DOHH2 (cell line): ENCODE data around the gene CAPS.

Experiments
- H3F3A ChIP-seq: fragments of 200-600 bp; sonication (generic), shearing (Covaris generic); 2 replicates; pipeline ENCODE4 v1.6.0; 2016; ENCODE audit warnings: antibody characterized with exemption, mild to moderate bottlenecking; ENCODE audit not compliant: control insufficient read depth, insufficient read depth
- H3K27ac ChIP-seq: fragments of 200-600 bp; sonication (generic); 2 replicates; pipeline ENCODE4 v1.5.1; 2014; ENCODE audit warnings: low read depth, mild to moderate bottlenecking, low read length, moderate library complexity
- H3K27me3 ChIP-seq: fragments of 200-600 bp; sonication (generic); 2 replicates; pipeline ENCODE4 v1.6.1; 2014; ENCODE audit warnings: mild to moderate bottlenecking, low read length, mixed read lengths; ENCODE audit not compliant: control insufficient read depth
- H3K36me3 ChIP-seq: fragments of 200-600 bp; sonication (generic); 2 replicates; pipeline ENCODE4 v1.6.1; 2014; ENCODE audit warnings: mild to moderate bottlenecking, low read length, moderate library complexity, mixed read lengths; ENCODE audit not compliant: control insufficient read depth
- H3K4me1 ChIP-seq: fragments of 200-600 bp; sonication (generic); 2 replicates; pipeline ENCODE4 v1.6.1; 2014; ENCODE audit warnings: mild to moderate bottlenecking, low read length, mixed read lengths; ENCODE audit not compliant: control insufficient read depth
- H3K4me2 ChIP-seq: fragments of 200-600 bp; sonication (generic); 2 replicates; pipeline ENCODE4 v1.6.0; 2014; ENCODE audit warnings: mild to moderate bottlenecking, low read length, moderate library complexity
- H3K4me3 ChIP-seq: fragments of 200-600 bp; sonication (generic); 2 replicates; pipeline ENCODE4 v1.5.1; 2014; ENCODE audit warnings: mild to moderate bottlenecking, low read length, mixed read lengths
- H3K79me2 ChIP-seq: fragments of 200-600 bp; sonication (generic); 2 replicates; pipeline ENCODE4 v1.6.1; 2014; ENCODE audit warnings: mild to moderate bottlenecking, low read length, mixed read lengths; ENCODE audit not compliant: control insufficient read depth
- H3K9me2 ChIP-seq: fragments of 200-600 bp; sonication (generic); replicated peaks from 2 replicates; pipeline ENCODE4 v1.6.1; 2014; ENCODE audit warnings: mild to moderate bottlenecking, low read length, mixed read lengths; ENCODE audit not compliant: control insufficient read depth
- H3K9me3 ChIP-seq: fragments of 200-600 bp; sonication (generic); 2 replicates; pipeline ENCODE4 v1.6.1; 2014; ENCODE audit warnings: antibody characterized with exemption, low read length, mixed read lengths; ENCODE audit not compliant: control insufficient read depth, insufficient read depth
- H4K20me1 ChIP-seq: fragments of 200-600 bp; sonication (generic); 2 replicates; pipeline ENCODE4 v1.6.0; 2014; ENCODE audit warnings: low read depth, mild to moderate bottlenecking, antibody characterized with exemption, low read length, moderate library complexity; ENCODE audit not compliant: control insufficient read depth, insufficient read depth
- CTCF ChIP-seq: fragments of 200-600 bp; sonication (generic); IDR thresholded peaks from one replicate; pipeline ENCODE4 v1.5.1; 2014; ENCODE audit warnings: antibody characterized with exemption, mild to moderate bottlenecking, low read depth, low read length; ENCODE audit not compliant: poor library complexity, severe bottlenecking
- EZH2phosphoT487 ChIP-seq: fragments of 200-600 bp; sonication (generic); IDR thresholded peaks from 2 replicates; pipeline ENCODE4 v1.6.1; 2017; ENCODE audit warnings: borderline replicate concordance, mild to moderate bottlenecking, antibody characterized with exemption, low read length, moderate library complexity, mixed read lengths

Gene CAPS

GRCh38 chr19:5925830-5926427 is 11.9 kb downstream of the CAPS start:
- peaks cover 86% of the 10 kb centered on the region for H3K36me3 ChIP-seq
- H3K4me2 ChIP-seq = no peak overlapping the region
- H3K79me2 ChIP-seq = no peaks in the 10 kb centered on the region
- no peaks in the 10 kb centered on the region for H3K9me2 ChIP-seq
- no peak overlapping the region for H3K27ac ChIP-seq
- no peaks in the 10 kb centered on the region for H3K4me1 ChIP-seq
- H3K9me3 ChIP-seq = no peaks in the 10 kb centered on the region
- no peaks in the 10 kb centered on the region for H4K20me1 ChIP-seq
- no peaks in the 10 kb centered on the region for H3K27me3 ChIP-seq
- no peak overlapping the region for H3K4me3 ChIP-seq
- TF ChIP-seq CTCF (no peak), EZH2phosphoT487 (no peak)
- H3F3A ChIP-seq = no peaks in the 10 kb centered on the region

GRCh38 chr19:5926641-5927440 is 12.8 kb downstream of the CAPS start:
- no peak overlapping the region for H3K4me3 ChIP-seq
- no peak for TF ChIP-seq CTCF
- no peak for TF ChIP-seq EZH2phosphoT487
- H3K27me3 ChIP-seq = no peaks in the 10 kb centered on the region
- no peaks in the 10 kb centered on the region for H3F3A ChIP-seq
- no peak overlapping the region for H3K27ac ChIP-seq
- no peaks in the 10 kb centered on the region for H3K9me2 ChIP-seq
- no peaks in the 10 kb centered on the region for H3K9me3 ChIP-seq
- H3K36me3 ChIP-seq = peaks cover 84% of the 10 kb centered on the region
- no peaks in the 10 kb centered on the region for H3K4me1 ChIP-seq
- H4K20me1 ChIP-seq = no peaks in the 10 kb centered on the region
- no peak overlapping the region for H3K4me2 ChIP-seq
- no peaks in the 10 kb centered on the region for H3K79me2 ChIP-seq

GRCh38 chr19:5927441-5927821 is 13.4 kb downstream of the CAPS start:
- no peaks in the 10 kb centered on the region for H4K20me1 ChIP-seq
- no peak overlapping the region for H3K4me3 ChIP-seq
- H3K4me2 ChIP-seq = no peak overlapping the region
- H3K79me2 ChIP-seq = no peaks in the 10 kb centered on the region
- no peaks in the 10 kb centered on the region for H3F3A ChIP-seq
- no peaks in the 10 kb centered on the region for H3K9me2 ChIP-seq
- TF ChIP-seq CTCF (no peak), EZH2phosphoT487 (no peak)
- no peaks in the 10 kb centered on the region for H3K4me1 ChIP-seq
- H3K36me3 ChIP-seq = peaks cover 88% of the 10 kb centered on the region
- H3K27me3 ChIP-seq = no peaks in the 10 kb centered on the region
- H3K27ac ChIP-seq = no peak overlapping the region
- no peaks in the 10 kb centered on the region for H3K9me3 ChIP-seq
